PC-3 (cell line): ENCODE data around the gene ASPSCR1.

Source experiments
- CTCF ChIP-seq: fragments of 300-600 bp; sonication (generic); conservative IDR thresholded peaks from 2 replicates; pipeline ENCODE4 v1.5.1; 2017; ENCODE audit warnings: antibody characterized with exemption, low read depth, mild to moderate bottlenecking, low read length
- EZH2phosphoT487 ChIP-seq: fragments of 300-600 bp; sonication (generic); IDR thresholded peaks from 2 replicates; pipeline ENCODE4 v1.6.1; 2018; ENCODE audit warnings: mild to moderate bottlenecking, antibody characterized with exemption, low read length, borderline replicate concordance

GRCh38 chr17:81941484-81942166 lies 35.8 kb upstream of the ASPSCR1 start:
- TF ChIP-seq CTCF = no peak
- no peak for TF ChIP-seq EZH2phosphoT487
